OCI-LY3 (cell line): Measurements from ENCODE around the gene TIMP3.

Experiments
- EZH2phosphoT487 ChIP-seq: fragments of 200-600 bp; shearing (Covaris generic); IDR thresholded peaks from 2 replicates; pipeline ENCODE4 v1.6.1; 2018; ENCODE audit warnings: antibody characterized with exemption, mixed run types, low read depth
- TF ChIP-seq, protein P1 (sequence below): fragments of 200-600, 300-600 bp; sonication (generic); IDR thresholded peaks from 2 replicates; pipeline ENCODE4 v1.5.1; 2014; ENCODE audit warnings: antibody characterized with exemption, low read length, low read depth

DNA sequence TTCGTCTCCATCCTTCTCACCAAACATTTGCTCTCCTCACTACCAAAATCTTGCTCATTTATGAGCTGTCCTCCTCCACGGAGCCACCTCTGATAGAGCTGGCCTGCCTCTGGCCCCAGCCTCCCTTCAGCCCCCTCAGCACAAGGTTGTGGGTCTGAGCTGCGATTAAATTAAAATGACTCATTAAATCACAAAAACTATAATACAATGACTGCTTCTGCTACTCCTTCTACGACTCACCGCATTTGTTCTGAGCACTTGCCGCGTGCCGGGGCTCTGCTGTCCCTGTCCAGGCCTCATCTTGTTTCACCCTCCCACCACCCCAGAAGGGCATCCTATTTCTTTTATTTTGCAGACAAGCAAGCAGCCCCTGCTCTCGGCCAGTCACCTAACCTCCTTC lies 49.2 kb upstream of the TIMP3 start:
- TF ChIP-seq, protein P1, sequence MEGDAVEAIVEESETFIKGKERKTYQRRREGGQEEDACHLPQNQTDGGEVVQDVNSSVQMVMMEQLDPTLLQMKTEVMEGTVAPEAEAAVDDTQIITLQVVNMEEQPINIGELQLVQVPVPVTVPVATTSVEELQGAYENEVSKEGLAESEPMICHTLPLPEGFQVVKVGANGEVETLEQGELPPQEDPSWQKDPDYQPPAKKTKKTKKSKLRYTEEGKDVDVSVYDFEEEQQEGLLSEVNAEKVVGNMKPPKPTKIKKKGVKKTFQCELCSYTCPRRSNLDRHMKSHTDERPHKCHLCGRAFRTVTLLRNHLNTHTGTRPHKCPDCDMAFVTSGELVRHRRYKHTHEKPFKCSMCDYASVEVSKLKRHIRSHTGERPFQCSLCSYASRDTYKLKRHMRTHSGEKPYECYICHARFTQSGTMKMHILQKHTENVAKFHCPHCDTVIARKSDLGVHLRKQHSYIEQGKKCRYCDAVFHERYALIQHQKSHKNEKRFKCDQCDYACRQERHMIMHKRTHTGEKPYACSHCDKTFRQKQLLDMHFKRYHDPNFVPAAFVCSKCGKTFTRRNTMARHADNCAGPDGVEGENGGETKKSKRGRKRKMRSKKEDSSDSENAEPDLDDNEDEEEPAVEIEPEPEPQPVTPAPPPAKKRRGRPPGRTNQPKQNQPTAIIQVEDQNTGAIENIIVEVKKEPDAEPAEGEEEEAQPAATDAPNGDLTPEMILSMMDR, result no peak
- TF ChIP-seq EZH2phosphoT487, result no peak
